ENCODE data around the gene AK9. TPM values are rescaled to one million over a fixed set of nuclear protein-coding genes. Genes with fewer than 3 reads are reported as not detected.
A peak's percentile ranks its signal among the peaks of the same experiment; 100 is the strongest.

AK9 gene
- total RNA-seq, 1 experiment from 2014 or later: 3.8 TPM

GRCh38 chr6:109512271-109512817, 178.7 kb downstream of the AK9 start:
- no peak for DNase-seq (ENCODE audit: low read depth)

GRCh38 chr6:109511832-109512231, 179.2 kb downstream of the AK9 start:
- DNase-seq (ENCODE audit: low read depth): peak; percentile 22

- no peak for DNase-seq (ENCODE audit: low read depth)
These were observed 180.6 kb downstream of the AK9 start for GRCh38 chr6:109510358-109510757.

- no peak for DNase-seq (ENCODE audit: low read depth)
These were observed 182.7 kb downstream of the AK9 start for GRCh38 chr6:109508166-109508860.

- DNase-seq (ENCODE audit: low read depth): no peak
These were observed 183.4 kb downstream of the AK9 start for GRCh38 chr6:109507490-109508072.

GRCh38 chr6:109506841-109507240, 184.2 kb downstream of the AK9 start:
- no peak for DNase-seq (ENCODE audit: low read depth)

- DNase-seq (ENCODE audit: low read depth): no peak
These were observed 184.7 kb downstream of the AK9 start for GRCh38 chr6:109506314-109506713.

GRCh38 chr6:109503327-109504224, 187.4 kb downstream of the AK9 start:
- no peak for DNase-seq (ENCODE audit: low read depth)

- no peak for DNase-seq (ENCODE audit: low read depth)
These were observed 192.1 kb downstream of the AK9 start for GRCh38 chr6:109498936-109499335.

- no peak for DNase-seq (ENCODE audit: low read depth)
These were observed 192.9 kb downstream of the AK9 start for GRCh38 chr6:109498052-109498451.

GRCh38 chr6:109496036-109496772, 194.8 kb downstream of the AK9 start:
- no peak for DNase-seq (ENCODE audit: low read depth)

GRCh38 chr6:109493865-109494264, 197.1 kb downstream of the AK9 start:
- no peak for DNase-seq (ENCODE audit: low read depth)

- DNase-seq (ENCODE audit: low read depth): no peak
These were observed 199.6 kb downstream of the AK9 start for GRCh38 chr6:109491207-109491938.

GRCh38 chr6:109490713-109491112, 200.3 kb downstream of the AK9 start:
- DNase-seq (ENCODE audit: low read depth): no peak

GRCh38 chr6:109488001-109488400, 203.0 kb downstream of the AK9 start:
- DNase-seq (ENCODE audit: low read depth): no peak

GRCh38 chr6:109486068-109486467, 204.9 kb downstream of the AK9 start:
- no peak for DNase-seq (ENCODE audit: low read depth)

GRCh38 chr6:109485266-109485935, 205.6 kb downstream of the AK9 start:
- DNase-seq (ENCODE audit: low read depth): no peak

GRCh38 chr6:109484122-109484521, 206.9 kb downstream of the AK9 start:
- DNase-seq (ENCODE audit: low read depth): no peak

GRCh38 chr6:109483735-109484057, 207.3 kb downstream of the AK9 start:
- DNase-seq (ENCODE audit: low read depth): no peak

GRCh38 chr6:109482905-109483734, 207.9 kb downstream of the AK9 start, which contains the start of gene ZBTB24:
ZBTB24 (minus strand) TSS chr6:109483219; CDS start chr6:109482026, 1,193 bp downstream.
- peak; percentile 94 for DNase-seq (ENCODE audit: low read depth)
